Endothelial cell of hepatic sinusoid (primary cell): ENCODE measurements around the gene ETNK1.

Experiments
- in situ Hi-C: cut with HindIII; loops from 2 replicates; pipeline ENCODE4 v1.10.0; 2017; ENCODE audit warnings: low sequenced_read_pairs

ETNK1 gene

DNA sequence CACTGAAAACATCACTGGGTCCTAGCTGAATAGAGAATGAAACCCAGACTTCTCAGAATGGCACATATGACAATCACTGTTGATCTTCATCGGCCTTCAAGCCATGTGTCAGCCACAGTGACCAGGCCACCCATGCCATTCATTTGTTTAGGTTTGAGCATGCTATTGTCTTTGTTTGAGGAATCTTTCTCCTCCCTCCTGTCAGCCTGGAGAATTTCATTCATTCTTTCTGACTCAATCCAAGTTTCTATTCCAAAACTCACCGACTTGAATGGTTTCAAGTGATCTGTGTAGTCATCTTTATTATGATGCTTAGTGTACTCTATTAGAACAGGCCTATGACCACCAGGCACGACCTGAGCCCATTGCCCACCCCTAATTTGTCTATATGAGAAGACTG is 106.3 kb downstream of the ETNK1 start:
- in situ Hi-C loops: no loop called here

GRCh38 chr12:22733756-22734155 is 108.8 kb downstream of the ETNK1 start:
- in situ Hi-C loops: no loop called here

- in situ Hi-C loops: no loop called here
Observed at GRCh38 chr12:22738945-22739344, 114.0 kb downstream of the ETNK1 start.
